HCT116 (cell line): ENCODE results near the gene IL1RAPL2. TPM values are rescaled to one million over a fixed set of nuclear protein-coding genes. Genes with fewer than 3 reads are reported as not detected.

Experiments used
- ATAC-seq: fragments of 200-7000 bp; cut with Tn5 transposase; 2 replicates; pipeline ENCODE4 v1.9.1; 2020; ENCODE audit warnings: mild to moderate bottlenecking, moderate library complexity
- BruUV-seq: library from RNA; stranded (reverse); fragments of 400-500 nt; replicated peaks from 2 replicates; lab custom pipeline; 2021; lab: Mats Ljungman, UMichigan
- CTCF ChIA-PET: fragments of 300-600 bp; sonication (Branson Sonifier 250); formaldehyde crosslinking; loops from one replicate; lab custom pipeline; 2021; ENCODE audit warnings: antibody characterized with exemption; lab: Charles Lee
- POLR2A ChIA-PET: fragments of 300-600, 350-600 bp; sonication (Branson Sonifier 250); formaldehyde crosslinking; loops from one replicate; lab custom pipeline; 2021; ENCODE audit warnings: antibody characterized with exemption; lab: Charles Lee
- RAD21 ChIA-PET, 2 experiments: fragments of 300-600 bp; sonication (Branson Sonifier 250); formaldehyde crosslinking; loops; one replicate each; lab custom pipeline; 2023; ENCODE audit warnings: low total read pairs in 2 of 2; ENCODE audit not compliant: uncharacterized antibody in 2 of 2, unreplicated experiment in 2 of 2, low non-redundant PET in 1 of 2; lab: Charles Lee
- DNase-seq: peaks from one replicate; pipeline ENCODE4 v3.0.0-alpha.2; 2010; ENCODE audit warnings: low read depth, low spot score
- H2AFZ ChIP-seq: fragments of 200-600 bp; shearing (Covaris generic), sonication (generic); 2 replicates; pipeline ENCODE4 v1.6.1; 2017; ENCODE audit warnings: low read depth, mixed run types, mixed read lengths, antibody characterized with exemption, low read length; ENCODE audit not compliant: poor library complexity, severe bottlenecking
- H3K27ac ChIP-seq: 2 replicates; pipeline ENCODE4 v1.5.1; 2012; ENCODE audit warnings: low read depth, low read length
- H3K27me3 ChIP-seq: fragments of 200-600 bp; sonication (generic); 2 replicates; pipeline ENCODE4 v1.6.1; 2016; ENCODE audit warnings: mixed run types, low read length, mixed read lengths; ENCODE audit not compliant: insufficient read depth
- H3K36me3 ChIP-seq, 2 experiments: fragments of 200-500 bp in 1 of 2; fragments of 200-600 bp in 1 of 2; sonication (Bioruptor generic) in 1 of 2; sonication (generic) in 1 of 2; 2 replicates each; pipeline versions ENCODE4 v1.5.1 to v1.6.1; 2014 to 2016; ENCODE audit warnings: low read length in 2 of 2, inconsistent platforms in 1 of 2, mixed read lengths in 1 of 2, mixed run types in 1 of 2; ENCODE audit not compliant: insufficient read depth in 2 of 2, control insufficient read depth in 1 of 2
- H3K4me1 ChIP-seq, 2 experiments: fragments of 200-600 bp in 1 of 2; sonication (generic) in 1 of 2; 2 replicates each; pipeline versions ENCODE4 v1.5.1 to v1.6.1; 2012 to 2017; ENCODE audit warnings: low read length in 2 of 2, inconsistent platforms in 1 of 2, mild to moderate bottlenecking in 1 of 2, mixed read lengths in 1 of 2, mixed run types in 1 of 2, moderate library complexity in 1 of 2; ENCODE audit not compliant: insufficient read depth in 2 of 2, control insufficient read depth in 1 of 2
- H3K4me2 ChIP-seq: fragments of 200-600 bp; sonication (generic); 2 replicates; pipeline ENCODE4 v1.6.1; 2017; ENCODE audit warnings: mixed run types, low read length, mixed read lengths
- H3K4me3 ChIP-seq, 2 experiments: fragments of 200-600 bp in 1 of 2; sonication (generic) in 1 of 2; replicated peaks in 1 of 2; 2 replicates each; pipeline ENCODE4 v1.5.1; 2011 to 2016; ENCODE audit warnings: low read length in 2 of 2, control low read depth in 1 of 2, low read depth in 1 of 2, mild to moderate bottlenecking in 1 of 2, mixed read lengths in 1 of 2, mixed run types in 1 of 2
- H3K79me2 ChIP-seq: fragments of 200-600 bp; sonication (generic); 2 replicates; pipeline ENCODE4 v1.6.1; 2017; ENCODE audit warnings: mild to moderate bottlenecking, mixed run types, low read length, moderate library complexity, mixed read lengths; ENCODE audit not compliant: insufficient read depth
- H3K9ac ChIP-seq: fragments of 200-600 bp; sonication (generic); 2 replicates; pipeline ENCODE4 v1.6.1; 2016; ENCODE audit warnings: low read length, mixed read lengths
- H3K9me2 ChIP-seq: fragments of 200-600 bp; sonication (generic), shearing (Covaris generic); 2 replicates; pipeline ENCODE4 v1.6.1; 2017; ENCODE audit warnings: mixed run types, mild to moderate bottlenecking, moderate library complexity; ENCODE audit not compliant: insufficient read depth
- H3K9me3 ChIP-seq, 2 experiments: fragments of 200-500 bp in 1 of 2; fragments of 200-600 bp in 1 of 2; sonication (Bioruptor generic) in 1 of 2; sonication (generic) in 1 of 2; 2 replicates each; pipeline ENCODE4 v1.6.1; 2014 to 2017; ENCODE audit warnings: low read length in 2 of 2, mixed read lengths in 2 of 2, inconsistent platforms in 1 of 2, low read depth in 1 of 2, mild to moderate bottlenecking in 1 of 2, mixed run types in 1 of 2, moderate library complexity in 1 of 2; ENCODE audit not compliant: control insufficient read depth in 1 of 2, insufficient read depth in 1 of 2
- H4K20me1 ChIP-seq: fragments of 200-600 bp; sonication (generic), shearing (Covaris generic); 2 replicates; pipeline ENCODE4 v1.6.1; 2017; ENCODE audit warnings: mixed run types, mild to moderate bottlenecking, moderate library complexity; ENCODE audit not compliant: insufficient read depth
- CBX3 ChIP-seq: IDR thresholded peaks from 2 replicates; pipeline ENCODE4 v1.6.1; 2012; ENCODE audit warnings: low read depth
- CEBPB ChIP-seq: IDR thresholded peaks from 2 replicates; pipeline ENCODE4 v1.6.1; 2012; ENCODE audit warnings: low read depth
- EGR1 ChIP-seq: IDR thresholded peaks from 2 replicates; pipeline ENCODE4 v1.6.1; 2012; ENCODE audit warnings: low read depth
- FOSL1 ChIP-seq: IDR thresholded peaks from 2 replicates; pipeline ENCODE4 v1.6.1; 2012; ENCODE audit warnings: low read depth
- JUND ChIP-seq: IDR thresholded peaks from 2 replicates; pipeline ENCODE4 v1.6.1; 2012
- POLR2A ChIP-seq: IDR thresholded peaks from 2 replicates; pipeline ENCODE4 v1.7.0; 2011; ENCODE audit warnings: borderline replicate concordance; ENCODE audit not compliant: insufficient read depth, insufficient read length; ENCODE audit errors: extremely low read depth
- RAD21 ChIP-seq: IDR thresholded peaks from 2 replicates; pipeline ENCODE4 v1.6.1; 2012; ENCODE audit warnings: low read depth, mild to moderate bottlenecking
- SIN3A ChIP-seq: IDR thresholded peaks from 2 replicates; pipeline ENCODE4 v1.6.1; 2012; ENCODE audit warnings: low read depth
- SRF ChIP-seq: IDR thresholded peaks from 2 replicates; pipeline ENCODE4 v1.6.1; 2012; ENCODE audit warnings: low read depth
- YY1 ChIP-seq: IDR thresholded peaks from 2 replicates; pipeline ENCODE4 v1.6.1; 2011; ENCODE audit warnings: low read length, low read depth, moderate library complexity, mild to moderate bottlenecking; ENCODE audit not compliant: insufficient replicate concordance; ENCODE audit errors: extremely low read depth
- intact Hi-C: fragments of 100-400 bp; cut with micrococcal nuclease; formaldehyde crosslinking; loops from 2 replicates; pipeline ENCODE4 v1.10.0; 2022
- total RNA-seq: library from RNA; stranded (reverse); gene quantifications from one replicate; pipeline ENCODE4 v1.2.1, GENCODE V29; 2021; ENCODE audit not compliant: unreplicated experiment
- TF ChIP-seq, protein P1 (sequence below): IDR thresholded peaks from 2 replicates; pipeline ENCODE4 v1.6.1; 2012
- TF ChIP-seq, protein P2 (sequence below), 3 experiments: fragments of 200-600 bp in 1 of 3; sonication (generic) in 1 of 3; IDR thresholded peaks in 2 of 3; conservative IDR thresholded peaks in 1 of 3; 2 replicates each; pipeline ENCODE4 v1.5.1; 2012 to 2017; ENCODE audit warnings: low read depth in 2 of 3, low read length in 2 of 3, antibody characterized with exemption in 1 of 3, borderline replicate concordance in 1 of 3, control low read depth in 1 of 3, mild to moderate bottlenecking in 1 of 3, mixed read lengths in 1 of 3, mixed run types in 1 of 3, moderate library complexity in 1 of 3; ENCODE audit not compliant: insufficient read depth in 1 of 3
- TF ChIP-seq, protein P3 (sequence below): IDR thresholded peaks from 2 replicates; pipeline ENCODE4 v1.6.1; 2012

Gene IL1RAPL2
- total RNA-seq, 1 experiment from 2014 or later: not detected

DNA sequence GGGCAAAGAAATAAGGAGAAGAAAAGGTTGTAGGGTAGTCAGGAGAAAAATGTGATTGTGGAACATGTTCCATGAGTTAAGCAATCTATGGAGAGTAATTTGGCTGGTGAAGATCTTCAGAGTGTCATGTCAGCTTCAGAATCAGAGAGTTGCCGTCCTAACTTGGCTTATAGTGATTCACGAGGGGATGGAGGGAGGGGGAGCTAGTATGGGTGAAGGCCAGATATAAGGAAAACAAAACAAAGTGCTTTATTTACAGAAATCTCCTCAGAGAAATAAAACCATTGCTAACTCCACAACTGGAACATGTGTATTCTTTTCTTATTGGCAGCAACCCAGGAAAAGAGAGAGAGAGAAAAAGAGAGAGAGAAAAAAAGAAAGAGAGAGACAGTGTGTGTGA lies 999.9 kb downstream of the IL1RAPL2 start:
- no peaks in the 10 kb centered on the region for H3K4me1 ChIP-seq
- no peak for DNase-seq
- BruUV-seq: no TSS peak
- no peak for ATAC-seq
- ChIA-PET CTCF (no interaction called here), RAD21 (no interaction called here), POLR2A (no interaction called here)
- no peak overlapping the region for H3K4me3 ChIP-seq
- H2AFZ ChIP-seq: no peak overlapping the region
- H3K9ac ChIP-seq: no peak overlapping the region
- intact Hi-C loops: no loop called here
- no peaks in the 10 kb centered on the region for H3K79me2 ChIP-seq
- TF ChIP-seq SRF: no peak
- no peak for TF ChIP-seq JUND
- H3K36me3 ChIP-seq: no peaks in the 10 kb centered on the region
- H3K9me2 ChIP-seq: no peaks in the 10 kb centered on the region
- H3K4me2 ChIP-seq: no peak overlapping the region
- no peaks in the 10 kb centered on the region for H4K20me1 ChIP-seq
- no peaks in the 10 kb centered on the region for H3K27me3 ChIP-seq
- no peak overlapping the region for H3K27ac ChIP-seq
- no peaks in the 10 kb centered on the region for H3K9me3 ChIP-seq

DNA sequence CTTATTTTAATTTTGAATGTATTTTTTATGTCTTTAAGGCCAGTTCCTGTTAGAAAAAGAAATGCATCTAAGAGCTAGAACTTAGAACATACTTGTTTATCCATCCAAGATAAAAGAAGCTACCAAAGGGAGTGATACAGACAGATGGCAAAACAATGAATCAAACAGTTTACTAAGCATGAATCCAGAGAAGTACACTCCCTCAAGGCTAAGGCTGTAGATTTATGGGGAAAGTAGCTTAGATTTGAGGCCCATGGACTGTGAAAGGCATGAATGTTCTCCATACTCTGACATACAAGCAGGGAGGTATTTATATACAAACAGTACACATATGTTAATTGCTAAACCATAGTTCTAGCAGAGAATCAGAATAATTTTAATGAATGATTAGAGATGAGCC lies 1001.1 kb downstream of the IL1RAPL2 start:
- BruUV-seq: no TSS peak
- intact Hi-C loops: no loop called here

More for the DNA sequence above, 1001.1 kb downstream of the IL1RAPL2 start:
- no peaks in the 10 kb centered on the region for H3K9me2 ChIP-seq
- no peaks in the 10 kb centered on the region for H3K27me3 ChIP-seq
- no peak overlapping the region for H3K9ac ChIP-seq
- TF ChIP-seq CBX3 (no peak), CEBPB (no peak), SIN3A (no peak), EGR1 (no peak), POLR2A (no peak), FOSL1 (no peak), YY1 (no peak), RAD21 (no peak), SRF (no peak)
- TF ChIP-seq, protein P1, sequence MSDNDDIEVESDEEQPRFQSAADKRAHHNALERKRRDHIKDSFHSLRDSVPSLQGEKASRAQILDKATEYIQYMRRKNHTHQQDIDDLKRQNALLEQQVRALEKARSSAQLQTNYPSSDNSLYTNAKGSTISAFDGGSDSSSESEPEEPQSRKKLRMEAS: no peak
- TF ChIP-seq, protein P2, sequence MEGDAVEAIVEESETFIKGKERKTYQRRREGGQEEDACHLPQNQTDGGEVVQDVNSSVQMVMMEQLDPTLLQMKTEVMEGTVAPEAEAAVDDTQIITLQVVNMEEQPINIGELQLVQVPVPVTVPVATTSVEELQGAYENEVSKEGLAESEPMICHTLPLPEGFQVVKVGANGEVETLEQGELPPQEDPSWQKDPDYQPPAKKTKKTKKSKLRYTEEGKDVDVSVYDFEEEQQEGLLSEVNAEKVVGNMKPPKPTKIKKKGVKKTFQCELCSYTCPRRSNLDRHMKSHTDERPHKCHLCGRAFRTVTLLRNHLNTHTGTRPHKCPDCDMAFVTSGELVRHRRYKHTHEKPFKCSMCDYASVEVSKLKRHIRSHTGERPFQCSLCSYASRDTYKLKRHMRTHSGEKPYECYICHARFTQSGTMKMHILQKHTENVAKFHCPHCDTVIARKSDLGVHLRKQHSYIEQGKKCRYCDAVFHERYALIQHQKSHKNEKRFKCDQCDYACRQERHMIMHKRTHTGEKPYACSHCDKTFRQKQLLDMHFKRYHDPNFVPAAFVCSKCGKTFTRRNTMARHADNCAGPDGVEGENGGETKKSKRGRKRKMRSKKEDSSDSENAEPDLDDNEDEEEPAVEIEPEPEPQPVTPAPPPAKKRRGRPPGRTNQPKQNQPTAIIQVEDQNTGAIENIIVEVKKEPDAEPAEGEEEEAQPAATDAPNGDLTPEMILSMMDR (IDR thresholded peaks at IDR 0.05 in 2 of 3, conservative IDR thresholded peaks at IDR 0.05 in 1 of 3; ENCODE audit: borderline replicate concordance in 1 of 3, insufficient read depth in 1 of 3, low read depth in 2 of 3, low read length in 2 of 3): no peak
- TF ChIP-seq, protein P3, sequence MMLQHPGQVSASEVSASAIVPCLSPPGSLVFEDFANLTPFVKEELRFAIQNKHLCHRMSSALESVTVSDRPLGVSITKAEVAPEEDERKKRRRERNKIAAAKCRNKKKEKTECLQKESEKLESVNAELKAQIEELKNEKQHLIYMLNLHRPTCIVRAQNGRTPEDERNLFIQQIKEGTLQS: no peak
- TF ChIP-seq, all 23 proteins: peak for 0
- Histone ChIP-seq H3K4me3 (no peak overlapping the region), H3K4me1 (no peaks in the 10 kb centered on the region), H2AFZ (no peak overlapping the region), H3K9me3 (no peaks in the 10 kb centered on the region), H3K36me3 (no peaks in the 10 kb centered on the region), H3K4me2 (no peak overlapping the region), H3K27ac (no peak overlapping the region), H3K79me2 (no peaks in the 10 kb centered on the region), H4K20me1 (no peaks in the 10 kb centered on the region)
- no peak for ATAC-seq
- RAD21 ChIA-PET: no interaction called here
- DNase-seq: no peak
- POLR2A ChIA-PET: no interaction called here
- CTCF ChIA-PET: no interaction called here
